KMS-11 (cell line): ENCODE data around the gene HDAC10.

Experiments
- H2AFZ ChIP-seq: fragments of 200-600 bp; sonication (generic); 2 replicates; pipeline ENCODE4 v1.6.1; 2016; ENCODE audit warnings: antibody characterized with exemption, mixed run types, low read depth
- H3K27ac ChIP-seq: fragments of 200-600 bp; sonication (generic); 2 replicates; pipeline ENCODE4 v1.6.1; 2016; ENCODE audit warnings: mild to moderate bottlenecking, mixed run types
- H3K27me3 ChIP-seq: fragments of 200-600 bp; sonication (generic); 2 replicates; pipeline ENCODE4 v1.6.1; 2017; ENCODE audit warnings: mild to moderate bottlenecking, low read depth, mixed run types, moderate library complexity; ENCODE audit not compliant: insufficient read depth
- H3K36me3 ChIP-seq: fragments of 200-600 bp; sonication (generic); 2 replicates; pipeline ENCODE4 v1.6.1; 2017; ENCODE audit warnings: mild to moderate bottlenecking, mixed run types; ENCODE audit not compliant: insufficient read depth
- H3K4me1 ChIP-seq: fragments of 200-600 bp; sonication (generic); 2 replicates; pipeline ENCODE4 v1.6.1; 2016; ENCODE audit warnings: mild to moderate bottlenecking, low read depth, mixed run types; ENCODE audit not compliant: poor library complexity, severe bottlenecking
- H3K4me2 ChIP-seq: fragments of 200-600 bp; sonication (generic); 2 replicates; pipeline ENCODE4 v1.7.0; 2016; ENCODE audit warnings: mild to moderate bottlenecking, mixed run types
- H3K4me3 ChIP-seq: fragments of 200-600 bp; sonication (generic); IDR thresholded peaks from 2 replicates; pipeline ENCODE4 v1.6.1; 2017; ENCODE audit warnings: low read depth, low read length, mixed read lengths; ENCODE audit not compliant: insufficient read depth
- H3K79me2 ChIP-seq: fragments of 200-600 bp; sonication (generic); 2 replicates; pipeline ENCODE4 v1.6.1; 2016; ENCODE audit warnings: low read depth, mixed run types; ENCODE audit not compliant: insufficient read depth
- H3K9ac ChIP-seq: fragments of 200-600 bp; sonication (generic); 2 replicates; pipeline ENCODE4 v1.6.1; 2016; ENCODE audit warnings: mild to moderate bottlenecking, mixed run types
- H4K20me1 ChIP-seq: fragments of 200-600 bp; sonication (generic); 2 replicates; pipeline ENCODE4 v1.6.1; 2016; ENCODE audit warnings: mild to moderate bottlenecking, mixed run types; ENCODE audit not compliant: insufficient read depth
- TF ChIP-seq, protein P1 (sequence below): fragments of 200-600 bp; sonication (generic); conservative IDR thresholded peaks from 2 replicates; pipeline ENCODE4 v1.6.1; 2017; ENCODE audit warnings: low read depth, mild to moderate bottlenecking, antibody characterized with exemption, low read length, moderate library complexity, mixed read lengths

HDAC10 gene

DNA sequence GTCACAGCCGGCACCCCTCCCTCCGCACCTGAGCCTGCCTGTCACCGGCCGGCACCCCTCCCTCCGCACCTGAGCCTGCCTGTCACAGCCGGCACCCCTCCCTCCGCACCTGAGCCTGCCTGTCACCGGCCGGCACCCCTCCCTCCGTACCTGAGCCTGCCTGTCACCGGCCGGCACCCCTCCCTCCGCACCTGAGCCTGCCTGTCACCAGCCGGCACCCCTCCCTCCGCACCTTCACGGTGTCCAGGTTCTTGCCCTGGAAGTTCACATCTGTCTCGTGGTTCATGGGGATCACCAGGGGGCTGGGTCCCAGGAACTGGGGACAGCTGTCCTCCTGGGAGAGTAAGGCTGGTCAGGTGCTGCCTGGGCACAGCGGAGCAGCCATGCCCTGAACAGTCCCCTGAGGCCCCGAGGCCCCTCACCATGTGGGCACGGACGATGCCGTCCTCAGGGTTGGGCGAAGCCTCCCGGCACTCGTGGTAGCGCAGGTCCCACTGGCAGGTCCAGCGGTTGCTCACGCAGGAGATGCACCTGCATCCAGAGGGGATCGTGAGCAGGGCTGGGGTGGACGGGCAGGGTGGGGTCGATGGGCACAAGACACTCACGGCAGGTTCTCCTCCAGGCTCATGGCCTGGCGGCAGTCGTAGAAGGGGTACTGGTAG, 34.6 kb upstream of the HDAC10 start:
- no peak overlapping the region for H3K27ac ChIP-seq
- no peak overlapping the region for H2AFZ ChIP-seq
- no peaks in the 10 kb centered on the region for H3K36me3 ChIP-seq
- H3K4me2 ChIP-seq = no peak overlapping the region
- H3K79me2 ChIP-seq = no peaks in the 10 kb centered on the region
- no peaks in the 10 kb centered on the region for H3K27me3 ChIP-seq
- TF ChIP-seq, protein P1, sequence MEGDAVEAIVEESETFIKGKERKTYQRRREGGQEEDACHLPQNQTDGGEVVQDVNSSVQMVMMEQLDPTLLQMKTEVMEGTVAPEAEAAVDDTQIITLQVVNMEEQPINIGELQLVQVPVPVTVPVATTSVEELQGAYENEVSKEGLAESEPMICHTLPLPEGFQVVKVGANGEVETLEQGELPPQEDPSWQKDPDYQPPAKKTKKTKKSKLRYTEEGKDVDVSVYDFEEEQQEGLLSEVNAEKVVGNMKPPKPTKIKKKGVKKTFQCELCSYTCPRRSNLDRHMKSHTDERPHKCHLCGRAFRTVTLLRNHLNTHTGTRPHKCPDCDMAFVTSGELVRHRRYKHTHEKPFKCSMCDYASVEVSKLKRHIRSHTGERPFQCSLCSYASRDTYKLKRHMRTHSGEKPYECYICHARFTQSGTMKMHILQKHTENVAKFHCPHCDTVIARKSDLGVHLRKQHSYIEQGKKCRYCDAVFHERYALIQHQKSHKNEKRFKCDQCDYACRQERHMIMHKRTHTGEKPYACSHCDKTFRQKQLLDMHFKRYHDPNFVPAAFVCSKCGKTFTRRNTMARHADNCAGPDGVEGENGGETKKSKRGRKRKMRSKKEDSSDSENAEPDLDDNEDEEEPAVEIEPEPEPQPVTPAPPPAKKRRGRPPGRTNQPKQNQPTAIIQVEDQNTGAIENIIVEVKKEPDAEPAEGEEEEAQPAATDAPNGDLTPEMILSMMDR = no peak
- no peaks in the 10 kb centered on the region for H3K4me1 ChIP-seq
- H3K4me3 ChIP-seq = no peak overlapping the region
- H3K9ac ChIP-seq = no peak overlapping the region
- H4K20me1 ChIP-seq = no peaks in the 10 kb centered on the region

DNA sequence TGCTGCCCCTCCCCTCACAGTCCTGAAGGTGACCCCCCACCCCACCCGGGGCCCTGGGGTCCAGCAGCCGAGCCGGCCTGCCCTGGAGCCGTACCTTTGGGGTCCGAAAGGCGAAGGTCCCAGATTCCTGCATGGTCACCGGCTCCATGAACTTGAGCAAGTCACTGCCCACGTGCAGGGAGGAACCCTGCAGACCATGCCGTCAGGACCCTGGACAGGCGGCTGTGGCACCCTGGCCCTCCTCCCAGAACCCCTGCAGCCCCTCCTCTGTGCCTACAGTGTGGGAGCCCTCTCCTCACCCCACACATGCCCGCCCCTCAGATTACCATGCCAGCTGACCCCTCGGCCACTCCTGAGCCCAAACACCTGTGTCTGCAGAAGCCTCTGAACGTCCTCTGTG, 33.4 kb upstream of the HDAC10 start:
- Histone ChIP-seq H3K4me2 (no peak overlapping the region), H3K4me1 (no peaks in the 10 kb centered on the region), H3K36me3 (no peaks in the 10 kb centered on the region), H3K4me3 (no peak overlapping the region), H3K27ac (no peak overlapping the region), H3K27me3 (no peaks in the 10 kb centered on the region), H2AFZ (no peak overlapping the region), H3K9ac (no peak overlapping the region), H4K20me1 (no peaks in the 10 kb centered on the region), H3K79me2 (no peaks in the 10 kb centered on the region)
- TF ChIP-seq, protein P1 = no peak

DNA sequence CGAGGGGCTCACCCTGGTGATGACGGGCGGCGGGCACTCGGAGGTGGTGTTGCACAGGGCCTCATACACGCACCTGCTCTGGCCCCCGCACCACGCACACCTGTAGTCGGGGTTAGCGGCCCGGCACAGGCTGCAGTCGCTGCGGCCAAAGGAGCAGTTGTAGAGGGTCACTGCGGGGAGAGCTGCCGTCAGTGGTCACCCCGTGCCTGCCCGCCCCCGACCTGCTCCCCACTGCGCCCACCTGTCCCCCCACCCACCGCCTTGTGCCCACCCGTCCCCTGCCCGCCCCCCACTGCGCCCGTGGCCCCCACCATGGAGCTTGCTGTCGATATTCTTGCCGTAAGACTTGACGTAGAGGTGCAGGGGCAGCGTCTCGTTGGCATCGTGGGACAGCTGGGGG, 32.8 kb upstream of the HDAC10 start:
- no peaks in the 10 kb centered on the region for H3K36me3 ChIP-seq
- no peaks in the 10 kb centered on the region for H4K20me1 ChIP-seq
- H3K79me2 ChIP-seq = no peaks in the 10 kb centered on the region
- H3K4me1 ChIP-seq = no peaks in the 10 kb centered on the region
- no peaks in the 10 kb centered on the region for H3K27me3 ChIP-seq
- H2AFZ ChIP-seq = no peak overlapping the region
- TF ChIP-seq, protein P1 = no peak
- no peak overlapping the region for H3K4me2 ChIP-seq
- H3K4me3 ChIP-seq = no peak overlapping the region
- H3K9ac ChIP-seq = no peak overlapping the region
- no peak overlapping the region for H3K27ac ChIP-seq

DNA sequence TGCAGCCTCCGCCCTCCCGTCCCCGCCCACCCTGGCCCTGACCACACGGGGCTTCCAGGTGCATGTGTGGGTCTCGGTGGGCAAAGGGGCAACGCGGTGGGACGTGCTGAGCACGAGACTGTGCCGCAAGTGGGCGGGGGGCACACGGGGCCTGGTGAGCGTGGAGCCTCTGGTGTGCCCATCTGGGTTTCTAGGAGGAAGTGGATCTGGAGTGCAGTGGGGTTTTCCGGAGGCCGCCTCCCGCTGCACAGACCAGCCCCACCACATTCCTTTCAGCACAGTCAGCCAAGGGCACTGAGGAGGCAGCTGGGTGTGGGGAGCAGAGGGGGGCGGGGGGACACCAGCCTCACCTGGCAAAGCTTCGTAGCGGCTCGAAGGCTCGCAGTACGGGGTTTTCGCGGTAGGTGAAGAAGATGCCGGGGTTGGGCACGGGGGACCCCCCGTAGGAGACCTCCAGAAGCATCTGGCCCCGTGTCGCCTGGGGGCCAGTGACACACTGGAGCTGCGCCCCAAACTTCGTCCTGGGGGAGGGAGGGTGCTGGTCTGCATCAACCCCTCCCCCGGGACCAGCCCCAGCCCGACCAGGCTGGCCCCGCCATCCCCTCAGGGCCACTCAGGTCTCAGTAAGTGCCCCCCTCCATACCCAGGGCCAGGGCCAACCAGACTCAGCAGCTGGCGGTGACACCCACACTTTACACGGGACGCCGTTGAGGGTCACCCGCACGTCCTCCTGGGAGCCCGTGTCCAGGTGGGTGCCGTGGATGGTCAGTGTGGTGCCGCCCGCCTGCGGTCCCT, 31.5 kb upstream of the HDAC10 start:
- Histone ChIP-seq H3K4me3 (no peak overlapping the region), H2AFZ (no peak overlapping the region), H3K4me1 (no peaks in the 10 kb centered on the region), H3K27ac (no peak overlapping the region), H3K9ac (no peak overlapping the region), H3K27me3 (no peaks in the 10 kb centered on the region), H3K4me2 (no peak overlapping the region), H3K36me3 (no peaks in the 10 kb centered on the region), H4K20me1 (no peaks in the 10 kb centered on the region), H3K79me2 (no peaks in the 10 kb centered on the region)
- TF ChIP-seq, protein P1 = no peak
